NCI-H1417 (cell line): ENCODE measurements around the gene OAS3.

Experiments
- DNase-seq, 3 experiments: peaks; one replicate each; lab custom pipeline; 2025; lab: John Stamatoyannopoulos, UW

The OAS3 gene

GRCh38 chr12:113016796-113017195 is 78.5 kb downstream of the OAS3 start:
- DNase-seq: no peak

- no peak for DNase-seq
Observed at GRCh38 chr12:113019025-113019424, 80.8 kb downstream of the OAS3 start.

GRCh38 chr12:113021500-113021899 is 83.2 kb downstream of the OAS3 start:
- DNase-seq: no peak
